Pancreas (tissue), 10 donors: ENCODE results near the gene RNPEPL1. TPM values are rescaled to one million over a fixed set of nuclear protein-coding genes. Genes with fewer than 3 reads are reported as not detected.

Experiments
- ATAC-seq, 4 donors: fragments of 200-7000 bp; cut with Tn5 transposase; one replicate each; pipeline versions ENCODE4 v1.8.0 to v1.9.1; 2020; ENCODE audit warnings: mild to moderate bottlenecking in 4 of 4, moderate library complexity in 4 of 4
- DNase-seq, 6 donors: peaks; one replicate each; pipeline ENCODE4 v3.0.0-alpha.2; 2020
- FAIRE-seq: peaks from 2 replicates; lab custom pipeline; 2012; peaks lifted over from hg19 to GRCh38; lab: Jason Lieb, UNC
- H3K27ac ChIP-seq, 4 donors: fragments of 200-600 bp; sonication (generic); 1 replicate in 3 of 4; 2 replicates in 1 of 4; pipeline versions ENCODE4 v1.5.0 to v1.8.0; 2020
- H3K27me3 ChIP-seq, 4 donors: fragments of 200-600 bp; one replicate each; pipeline ENCODE4 v1.8.0; 2021
- H3K36me3 ChIP-seq, 3 donors: fragments of 200-600 bp; sonication (generic) in 1 of 3; one replicate each; pipeline versions ENCODE4 v1.5.0 to v1.8.0; 2020 to 2021
- H3K4me1 ChIP-seq, 3 donors: fragments of 200-600 bp; one replicate each; pipeline ENCODE4 v1.8.0; 2021
- H3K4me3 ChIP-seq, 4 donors: fragments of 200-600 bp; sonication (generic) in 2 of 4; one replicate each; pipeline versions ENCODE4 v1.5.0 to v1.8.0; 2020 to 2021
- H3K9me3 ChIP-seq, 4 donors: fragments of 200-600 bp; one replicate each; pipeline ENCODE4 v1.8.0; 2021
- CTCF ChIP-seq, 4 donors: fragments of 200-600 bp; sonication (generic) in 3 of 4; IDR thresholded peaks; one replicate each; pipeline versions ENCODE4 v1.5.0 to v1.8.0; 2021; ENCODE audit warnings: antibody characterized with exemption in 4 of 4
- WGBS, 2 donors: extraction: QIAGEN DNeasy Blood & Tissue Kit; methylation state at CpG; one replicate each; pipeline ENCODE4 v1.1.7; 2013; 5-methylcytosine and 5-hydroxymethylcytosine counted together
- intact Hi-C, 3 donors: fragments of 100-400 bp; cut with DNase I; formaldehyde crosslinking; loops; one replicate each; pipeline versions ENCODE4 v1.11.1 to v1.14.2; 2022
- polyA plus RNA-seq, 2 donors: library from polyadenylated mRNA; stranded (reverse); fragments of 200-250 nt; gene quantifications; one replicate each; pipeline ENCODE4 v1.2.3, GENCODE V29; 2013
- total RNA-seq, 6 donors: library from RNA; stranded (reverse); fragmentation: NEBNext Ultra II Directional in 4 of 6; extraction: Animal tissue kit (Norgen Biotek cat#: 25700) in 4 of 6; gene quantifications; one replicate each; pipeline versions ENCODE4 v1.2.1 to v1.2.4, GENCODE V29; 2021 to 2023
- donor health status: healthy with polysubstance abuse.
- donor health status: DM: no; HTN: no; CAD: no; lungs with moderate emphysema.
- donor health status: DM: no; HTN: no; CAD: no.
- donor health status: control.
- donor health status: control.
- donor health status: Bipolar disorder and iron deficiency.
- donor health status: DM: yes; HTN: yes; CAD: no.
- donor health status: DM: no; HTN: no; CAD: no.
- donor health status: DM: no; HTN: no; CAD: no.
- donor health status: DM: yes; HTN: yes; CAD: no.

The RNPEPL1 gene
- total and polyA plus RNA-seq, 8 donors: 37.1 to 195 (median 43.9) TPM

GRCh38 chr2:240525802-240526201, 42.5 kb upstream of the RNPEPL1 start:
- H3K4me1 ChIP-seq: no peaks in the 10 kb centered on the region
- ATAC-seq: no peak
- H3K9me3 ChIP-seq: no peaks in the 10 kb centered on the region
- FAIRE-seq: no peak
- DNase-seq: peak in 2 of 6 donors; percentile 11 to 32
- WGBS, 2 donors: 91 to 96% methylated on average over 6 of the region's 6 CpGs
- no peaks in the 10 kb centered on the region for H3K27me3 ChIP-seq
- no peak overlapping the region for H3K4me3 ChIP-seq
- H3K27ac ChIP-seq: no peak overlapping the region
- TF ChIP-seq CTCF (IDR thresholded peaks at IDR 0.05): no peak
- intact Hi-C loops: no loop called here
- peaks cover 0 to 14% (median 0%) of the 10 kb centered on the region in 3 donors for H3K36me3 ChIP-seq

- Histone ChIP-seq H3K4me1 (no peaks in the 10 kb centered on the region), H3K9me3 (no peaks in the 10 kb centered on the region), H3K4me3 (no peak overlapping the region), H3K27me3 (no peaks in the 10 kb centered on the region), H3K27ac (no peak overlapping the region), H3K36me3 (peaks cover 0 to 14% (median 0%) of the 10 kb centered on the region in 3 donors)
- intact Hi-C loops: no loop called here
- FAIRE-seq: no peak
- ATAC-seq: no peak
- DNase-seq: peak in 1 of 6 donors; percentile 7
- WGBS, 2 donors: 80 to 93% methylated on average over 4 of the region's 4 CpGs
- TF ChIP-seq CTCF (IDR thresholded peaks at IDR 0.05): no peak
Measured at GRCh38 chr2:240526521-240526920, 41.8 kb upstream of the RNPEPL1 start.

GRCh38 chr2:240527153-240527750, 41.0 kb upstream of the RNPEPL1 start:
- Histone ChIP-seq H3K27ac (no peak overlapping the region), H3K9me3 (no peaks in the 10 kb centered on the region), H3K36me3 (peaks cover 0 to 14% (median 0%) of the 10 kb centered on the region in 3 donors), H3K4me3 (no peak overlapping the region), H3K4me1 (no peaks in the 10 kb centered on the region), H3K27me3 (no peaks in the 10 kb centered on the region)
- intact Hi-C loops: no loop called here
- TF ChIP-seq CTCF (IDR thresholded peaks at IDR 0.05): no peak
- FAIRE-seq: no peak
- 95 to 96% methylated on average over 3 of the region's 3 CpGs for WGBS, 2 donors
- no peak for DNase-seq
- no peak for ATAC-seq

GRCh38 chr2:240528406-240529040, 39.8 kb upstream of the RNPEPL1 start:
- no peak for FAIRE-seq

More at GRCh38 chr2:240528406-240529040, 39.8 kb upstream of the RNPEPL1 start:
- TF ChIP-seq CTCF (IDR thresholded peaks at IDR 0.05): no peak
- no peak overlapping the region for H3K27ac ChIP-seq
- no peaks in the 10 kb centered on the region for H3K9me3 ChIP-seq
- 91 to 94% methylated on average over 13 of the region's 13 CpGs for WGBS, 2 donors
- intact Hi-C loops: no loop called here
- H3K4me1 ChIP-seq: no peaks in the 10 kb centered on the region
- H3K4me3 ChIP-seq: no peak overlapping the region
- H3K27me3 ChIP-seq: no peaks in the 10 kb centered on the region
- no peak for ATAC-seq
- DNase-seq: peak in 1 of 6 donors; percentile 50
- H3K36me3 ChIP-seq: peaks cover 0 to 9% (median 0%) of the 10 kb centered on the region in 3 donors
